ENCODE results near the gene PARP15.

GRCh38 chr3:122678506-122678905, 101.1 kb downstream of the PARP15 start:
- TF ChIP-seq CTCF (IDR thresholded peaks at IDR 0.05; ENCODE audit: insufficient read depth, low read depth, low read length) (no peak), EZH2 (IDR thresholded peaks at IDR 0.05; ENCODE audit: insufficient read depth, low read length) (no peak)

Data from astrocyte (in vitro differentiated cells and primary cell).